Iris pigment epithelial cell (primary cell): ENCODE results near the gene TTC33.
A peak's percentile ranks its signal among the peaks of the same experiment; 100 is the strongest.

Experiments used
- DNase-seq: peaks from one replicate; pipeline ENCODE4 v3.0.0-alpha.2; 2011; ENCODE audit warnings: low read depth

The TTC33 gene

GRCh38 chr5:40514976-40515375 is 240.8 kb downstream of the TTC33 start:
- DNase-seq: no peak

- DNase-seq: no peak
Observed at GRCh38 chr5:40511801-40512200, 244.0 kb downstream of the TTC33 start.

- no peak for DNase-seq
Observed at GRCh38 chr5:40507095-40507494, 248.7 kb downstream of the TTC33 start.

GRCh38 chr5:40505031-40505430 is 250.7 kb downstream of the TTC33 start:
- peak; percentile 31 for DNase-seq

GRCh38 chr5:40503439-40503838 is 252.3 kb downstream of the TTC33 start:
- peak; percentile 42 for DNase-seq

GRCh38 chr5:40502736-40503135 is 253.0 kb downstream of the TTC33 start:
- DNase-seq: no peak

GRCh38 chr5:40501711-40502444 is 253.9 kb downstream of the TTC33 start:
- DNase-seq: no peak

- DNase-seq: no peak
Observed at GRCh38 chr5:40499518-40500273, 256.1 kb downstream of the TTC33 start.

GRCh38 chr5:40499007-40499406 is 256.8 kb downstream of the TTC33 start:
- no peak for DNase-seq

- DNase-seq: peak; percentile 87
Observed at GRCh38 chr5:40497573-40497972, 258.2 kb downstream of the TTC33 start.

GRCh38 chr5:40495237-40495635 is 260.5 kb downstream of the TTC33 start:
- no peak for DNase-seq

- peak; percentile 27 for DNase-seq
Observed at GRCh38 chr5:40494631-40495236, 261.0 kb downstream of the TTC33 start.

- DNase-seq: no peak
Observed at GRCh38 chr5:40492056-40492455, 263.7 kb downstream of the TTC33 start.

- no peak for DNase-seq
Observed at GRCh38 chr5:40491644-40492043, 264.1 kb downstream of the TTC33 start.

- DNase-seq: no peak
Observed at GRCh38 chr5:40490464-40491111, 265.2 kb downstream of the TTC33 start.

GRCh38 chr5:40489421-40489820 is 266.3 kb downstream of the TTC33 start:
- no peak for DNase-seq

GRCh38 chr5:40486437-40487275 is 269.1 kb downstream of the TTC33 start:
- DNase-seq: peak; percentile 45

GRCh38 chr5:40485021-40485998 is 270.5 kb downstream of the TTC33 start:
- DNase-seq: no peak

GRCh38 chr5:40484495-40484894 is 271.3 kb downstream of the TTC33 start:
- DNase-seq: no peak

GRCh38 chr5:40483316-40483715 is 272.4 kb downstream of the TTC33 start:
- peak; percentile 50 for DNase-seq
